Measurements from ENCODE around the gene NARS2.
"Not testable (repeated sequence)": the region's sequence is repeated elsewhere in the genome, so short reads cannot be mapped to it uniquely, and the experiment has no call there.

NARS2 gene, protein sequence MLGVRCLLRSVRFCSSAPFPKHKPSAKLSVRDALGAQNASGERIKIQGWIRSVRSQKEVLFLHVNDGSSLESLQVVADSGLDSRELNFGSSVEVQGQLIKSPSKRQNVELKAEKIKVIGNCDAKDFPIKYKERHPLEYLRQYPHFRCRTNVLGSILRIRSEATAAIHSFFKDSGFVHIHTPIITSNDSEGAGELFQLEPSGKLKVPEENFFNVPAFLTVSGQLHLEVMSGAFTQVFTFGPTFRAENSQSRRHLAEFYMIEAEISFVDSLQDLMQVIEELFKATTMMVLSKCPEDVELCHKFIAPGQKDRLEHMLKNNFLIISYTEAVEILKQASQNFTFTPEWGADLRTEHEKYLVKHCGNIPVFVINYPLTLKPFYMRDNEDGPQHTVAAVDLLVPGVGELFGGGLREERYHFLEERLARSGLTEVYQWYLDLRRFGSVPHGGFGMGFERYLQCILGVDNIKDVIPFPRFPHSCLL

GRCh38 chr11:78574386-78575381 lies at the start of gene NARS2:
Gene NARS2, minus strand, starts transcription at chr11:78574864. Its CDS starts 376 bp downstream, at chr11:78574488.
- peak; percentile 97 for DNase-seq (ENCODE audit: low read depth)

DNA sequence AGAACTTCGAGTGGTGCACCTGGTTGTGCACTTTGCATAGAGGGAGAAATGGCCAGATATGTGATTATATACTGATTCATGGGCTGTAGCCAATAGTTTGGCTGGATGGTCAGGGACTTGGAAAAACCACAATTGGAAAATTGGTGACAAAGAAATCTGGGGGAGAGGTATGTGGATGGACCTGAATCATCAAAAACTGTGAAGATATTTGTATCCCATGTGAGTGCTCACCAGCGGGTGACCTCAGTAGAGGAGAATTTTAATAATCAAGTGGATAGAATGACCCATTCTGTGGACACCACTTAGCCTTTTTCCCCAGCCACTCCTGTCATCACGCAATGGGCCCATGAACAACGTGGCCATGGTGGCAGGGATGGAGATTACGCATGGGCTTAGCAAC lies 48.0 kb upstream of the NARS2 start:
- no peak for DNase-seq (ENCODE audit: low read depth)

GRCh38 chr11:78620159-78620558 lies 45.5 kb upstream of the NARS2 start:
- no peak for DNase-seq (ENCODE audit: low read depth)

DNA sequence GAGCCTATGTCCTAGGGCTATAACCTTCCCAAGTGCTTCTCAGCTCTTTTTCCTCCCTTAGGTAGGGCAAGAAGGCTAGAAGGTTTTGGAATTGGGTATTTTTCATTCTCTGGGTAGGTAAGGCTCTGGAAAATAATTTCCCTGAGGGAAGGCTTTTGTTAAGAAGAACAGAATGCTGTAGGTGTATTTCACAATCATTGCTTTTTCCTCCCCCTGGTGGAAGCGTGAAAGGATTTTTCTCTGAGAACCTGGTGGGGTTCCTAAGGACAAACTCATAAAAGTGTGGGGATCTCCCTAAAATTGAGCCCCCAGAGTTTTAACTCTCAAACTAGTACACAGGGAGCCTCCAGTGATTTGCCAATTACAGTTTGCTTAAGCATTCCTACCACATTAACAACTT lies 41.1 kb upstream of the NARS2 start:
- DNase-seq (ENCODE audit: low read depth) = no peak

GRCh38 chr11:78613378-78613813 lies 38.7 kb upstream of the NARS2 start:
- no peak for DNase-seq (ENCODE audit: low read depth)

DNA sequence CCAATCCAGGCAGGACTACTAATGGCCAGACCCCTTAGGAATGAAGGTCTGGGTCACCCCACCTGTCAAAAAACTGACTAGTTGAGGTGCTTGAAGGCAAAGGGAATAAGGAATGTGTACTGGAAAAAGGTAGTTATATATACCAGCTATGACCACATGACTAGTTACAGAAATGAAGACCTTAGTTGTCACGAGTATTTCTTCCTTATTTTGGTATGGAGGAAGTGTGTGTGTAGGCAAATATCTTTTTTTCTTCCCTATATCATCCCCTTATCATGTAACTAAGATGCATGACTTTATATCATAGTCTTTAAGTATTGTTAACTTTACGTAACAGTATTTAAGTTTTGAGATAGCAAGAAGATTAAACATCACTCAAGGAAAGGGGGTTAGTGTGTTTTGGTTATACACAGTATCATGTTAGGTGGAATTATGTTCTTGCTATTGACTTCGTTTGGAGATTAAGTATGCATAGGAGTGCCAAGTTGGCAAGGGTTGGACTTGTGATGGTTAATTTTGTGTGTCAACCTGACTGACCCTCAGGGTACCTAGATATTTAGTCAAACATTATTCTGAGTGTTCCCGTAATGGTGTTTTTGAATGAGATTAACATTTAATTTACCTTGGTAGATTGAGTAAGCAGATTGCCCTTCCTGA lies 38.2 kb upstream of the NARS2 start:
- DNase-seq (ENCODE audit: low read depth) = no peak

DNA sequence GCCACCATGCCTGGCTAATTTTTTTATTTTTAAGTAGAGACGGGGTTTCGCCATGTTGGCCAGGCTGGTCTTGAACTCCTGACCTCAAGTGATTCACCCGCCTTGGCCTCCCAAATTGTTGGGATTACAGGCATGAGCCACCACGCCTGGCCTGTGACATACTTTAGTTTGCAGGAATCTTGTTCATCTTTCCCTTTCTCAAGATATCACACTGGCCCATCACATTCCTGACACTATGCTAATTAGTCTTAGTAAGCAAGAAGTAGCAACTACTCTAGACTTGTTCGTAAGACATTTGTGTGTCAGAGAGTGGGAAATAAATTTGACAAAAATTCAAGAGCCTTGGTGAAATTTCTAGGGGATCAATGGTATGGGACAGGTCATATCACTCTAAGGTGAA lies 34.7 kb upstream of the NARS2 start:
- not testable (repeated sequence) for DNase-seq (ENCODE audit: low read depth)

DNA sequence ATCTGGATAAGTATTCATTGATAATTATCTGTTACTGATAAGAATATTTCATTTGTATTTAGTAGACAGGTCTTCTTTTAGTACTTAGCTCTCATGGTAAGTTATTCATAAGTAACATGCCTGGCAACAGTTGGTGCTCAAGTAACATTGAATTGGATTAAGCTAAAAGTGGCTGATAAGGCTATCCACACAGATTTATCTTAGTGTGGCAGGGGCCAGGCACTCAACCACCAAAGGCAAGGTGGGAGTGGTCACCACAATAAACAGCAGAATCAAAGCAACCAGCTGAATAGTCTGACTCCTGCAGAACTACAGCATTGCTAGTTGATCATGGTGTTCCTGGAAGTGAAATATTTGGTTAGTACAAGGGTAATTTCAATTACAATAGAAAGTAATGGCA lies 33.0 kb upstream of the NARS2 start:
- no peak for DNase-seq (ENCODE audit: low read depth)

DNA sequence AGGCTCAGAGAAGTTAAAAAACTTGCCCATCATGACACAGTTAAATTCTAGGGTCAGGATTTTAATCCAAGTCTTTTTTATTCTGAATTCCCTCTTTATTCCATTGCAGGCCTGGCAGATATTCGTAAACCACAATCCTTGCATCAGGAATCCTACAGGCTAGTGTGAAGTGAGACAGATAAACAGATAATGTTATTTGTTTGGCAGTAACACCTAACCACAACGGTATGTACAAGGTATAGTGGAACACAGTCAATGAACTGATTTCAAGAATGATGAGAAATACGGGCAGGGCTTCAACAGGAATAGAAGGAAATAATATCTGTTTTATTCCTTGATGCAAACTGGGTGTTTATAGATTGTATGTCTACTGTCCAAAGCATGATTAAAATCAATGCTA lies 32.0 kb upstream of the NARS2 start:
- DNase-seq (ENCODE audit: low read depth) = no peak

DNA sequence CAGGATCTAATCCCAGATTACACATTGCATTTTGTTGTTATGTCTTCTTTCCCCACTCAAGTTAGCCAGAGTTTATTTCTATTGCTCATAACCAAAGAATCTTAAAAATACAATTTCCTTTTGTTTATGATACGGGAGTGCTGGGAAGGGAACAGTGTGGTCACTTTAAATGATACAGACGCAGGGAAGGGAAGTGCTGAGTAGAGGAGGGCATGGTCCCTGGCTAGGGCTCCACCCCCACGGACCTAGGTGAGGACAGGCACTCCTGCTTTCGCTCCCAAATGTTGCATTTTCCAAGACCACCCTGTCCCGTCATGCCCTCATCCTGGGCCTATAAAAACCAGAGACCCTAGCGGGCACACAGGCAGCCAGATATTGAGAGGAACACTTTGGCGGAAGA lies 30.6 kb upstream of the NARS2 start:
- DNase-seq (ENCODE audit: low read depth) = peak; percentile 8

DNA sequence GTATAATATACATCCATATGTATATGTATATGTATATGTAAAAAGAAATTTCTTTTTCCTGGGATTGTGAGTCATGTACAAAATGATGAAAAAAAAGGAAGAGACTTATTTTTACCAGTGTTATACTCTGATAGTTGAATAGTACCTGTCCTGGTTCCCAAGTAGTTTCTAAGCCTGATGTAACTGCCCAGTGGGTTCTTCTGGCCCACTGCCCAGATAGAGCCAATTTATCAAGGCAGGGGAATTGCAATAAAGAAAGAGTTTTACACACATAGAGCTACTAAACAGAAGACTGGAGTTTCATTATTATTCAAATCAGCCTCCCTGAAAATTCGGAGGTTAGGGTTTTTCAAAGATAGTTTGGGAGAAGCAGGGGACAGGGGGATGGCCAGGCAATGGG lies 29.1 kb upstream of the NARS2 start:
- no peak for DNase-seq (ENCODE audit: low read depth)

DNA sequence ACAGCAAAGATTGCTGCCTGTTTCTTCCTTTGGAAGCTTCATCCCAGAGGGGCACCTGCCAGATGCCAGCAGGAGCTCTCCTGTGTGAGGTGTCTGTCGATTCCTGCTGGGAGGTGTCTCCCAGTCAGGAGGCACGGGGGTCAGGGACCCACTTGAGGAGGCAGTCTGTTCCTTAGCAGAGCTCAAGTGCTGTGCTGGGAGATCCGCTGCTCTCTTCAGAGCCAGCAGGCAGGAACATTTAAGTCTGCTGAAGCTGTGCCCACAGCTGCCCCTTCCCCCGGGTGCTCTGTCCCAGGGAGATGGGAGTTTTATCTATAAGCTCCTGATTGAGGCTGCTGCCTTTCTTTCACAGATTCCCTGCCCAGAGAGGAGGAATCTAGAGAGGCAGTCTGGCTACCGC lies 28.1 kb upstream of the NARS2 start:
- DNase-seq (ENCODE audit: low read depth) = not testable (repeated sequence)

DNA sequence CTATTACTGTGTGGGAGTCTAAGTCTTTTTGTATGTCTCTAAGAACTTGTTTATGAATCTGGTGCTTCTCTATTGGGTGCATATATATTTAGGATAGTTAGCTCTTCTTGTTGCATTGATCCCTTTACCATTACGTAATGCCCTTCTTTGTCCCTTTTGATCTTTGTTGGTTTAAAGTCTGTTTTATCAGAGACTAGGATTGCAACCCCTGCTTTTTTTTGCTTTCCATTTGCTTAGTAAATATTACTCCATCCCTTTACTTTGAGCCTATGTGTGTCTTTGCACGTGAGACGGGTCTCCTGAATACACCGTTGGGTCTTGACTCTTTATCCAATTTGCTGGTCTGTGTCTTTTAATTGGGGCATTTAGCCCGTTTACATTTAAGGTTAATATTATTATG lies 26.4 kb upstream of the NARS2 start:
- DNase-seq (ENCODE audit: low read depth) = not testable (repeated sequence)

- DNase-seq (ENCODE audit: low read depth) = not testable (repeated sequence)
Measured at GRCh38 chr11:78597579-78597978, 22.9 kb upstream of the NARS2 start.

GRCh38 chr11:78595436-78596130 lies 20.9 kb upstream of the NARS2 start:
- no peak for DNase-seq (ENCODE audit: low read depth)

- DNase-seq (ENCODE audit: low read depth) = no peak
Measured at GRCh38 chr11:78594814-78595213, 20.1 kb upstream of the NARS2 start.

GRCh38 chr11:78588517-78588916 lies 13.9 kb upstream of the NARS2 start:
- DNase-seq (ENCODE audit: low read depth) = no peak

DNA sequence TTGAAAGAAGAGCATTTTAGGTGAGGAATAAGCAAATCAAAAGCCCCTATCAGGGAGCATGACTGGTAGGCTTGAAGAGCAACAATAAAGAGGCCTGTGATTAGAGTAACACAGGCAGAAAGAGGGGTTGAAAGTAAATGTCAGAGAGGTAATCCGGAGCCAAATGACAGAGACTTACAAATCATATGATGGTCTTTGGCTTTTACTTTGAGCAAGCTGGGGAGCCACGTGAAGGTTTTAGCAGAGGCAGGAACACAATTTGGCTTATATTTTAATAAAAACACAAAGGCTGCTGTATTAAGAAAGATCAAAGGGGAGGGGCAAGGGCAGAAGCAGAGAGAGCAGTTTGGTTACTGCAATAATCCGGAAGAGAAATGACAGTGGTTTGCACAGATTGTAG lies 12.8 kb upstream of the NARS2 start:
- DNase-seq (ENCODE audit: low read depth) = no peak

DNA sequence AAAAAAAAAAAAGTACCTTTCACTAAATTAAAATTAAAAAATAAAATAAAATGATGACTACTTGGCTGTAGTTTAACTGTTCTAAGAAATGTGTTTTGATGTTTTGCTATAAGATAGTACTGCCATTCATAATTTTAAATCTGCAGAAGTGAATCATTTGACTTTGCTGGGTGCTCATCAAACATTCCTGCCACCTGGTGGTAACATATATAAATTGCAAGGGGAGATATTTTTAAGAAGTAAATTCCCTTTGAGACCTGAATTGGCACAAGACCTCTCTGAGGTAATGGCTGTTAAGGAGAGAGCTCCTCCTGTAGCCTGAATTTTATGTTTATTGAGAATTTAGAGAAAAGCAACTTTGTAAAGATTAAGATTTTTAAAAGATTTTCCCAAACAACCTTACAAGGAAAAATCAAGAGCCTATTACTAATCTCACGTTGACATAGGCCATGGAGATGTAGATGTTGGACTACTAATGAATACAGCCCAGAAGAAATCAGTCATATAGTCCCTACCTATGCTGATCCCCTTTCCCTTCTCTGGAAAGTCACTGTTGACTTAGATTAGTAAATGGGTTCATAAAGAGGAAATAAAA lies 11.9 kb upstream of the NARS2 start:
- DNase-seq (ENCODE audit: low read depth) = peak; percentile 48

GRCh38 chr11:78583889-78584288 lies 9.2 kb upstream of the NARS2 start:
- no peak for DNase-seq (ENCODE audit: low read depth)

GRCh38 chr11:78577495-78577894 lies 2.8 kb upstream of the NARS2 start:
- no peak for DNase-seq (ENCODE audit: low read depth)

Measured in ELR (cell line).